Stimulated activated naive CD4-positive, alpha-beta T cell (primary cell): ENCODE results near the gene KCNIP1.

Experiments used
- DNase-seq, 6 experiments: peaks; one replicate each; lab custom pipeline; 2025; lab: John Stamatoyannopoulos, UW

KCNIP1 gene

DNA sequence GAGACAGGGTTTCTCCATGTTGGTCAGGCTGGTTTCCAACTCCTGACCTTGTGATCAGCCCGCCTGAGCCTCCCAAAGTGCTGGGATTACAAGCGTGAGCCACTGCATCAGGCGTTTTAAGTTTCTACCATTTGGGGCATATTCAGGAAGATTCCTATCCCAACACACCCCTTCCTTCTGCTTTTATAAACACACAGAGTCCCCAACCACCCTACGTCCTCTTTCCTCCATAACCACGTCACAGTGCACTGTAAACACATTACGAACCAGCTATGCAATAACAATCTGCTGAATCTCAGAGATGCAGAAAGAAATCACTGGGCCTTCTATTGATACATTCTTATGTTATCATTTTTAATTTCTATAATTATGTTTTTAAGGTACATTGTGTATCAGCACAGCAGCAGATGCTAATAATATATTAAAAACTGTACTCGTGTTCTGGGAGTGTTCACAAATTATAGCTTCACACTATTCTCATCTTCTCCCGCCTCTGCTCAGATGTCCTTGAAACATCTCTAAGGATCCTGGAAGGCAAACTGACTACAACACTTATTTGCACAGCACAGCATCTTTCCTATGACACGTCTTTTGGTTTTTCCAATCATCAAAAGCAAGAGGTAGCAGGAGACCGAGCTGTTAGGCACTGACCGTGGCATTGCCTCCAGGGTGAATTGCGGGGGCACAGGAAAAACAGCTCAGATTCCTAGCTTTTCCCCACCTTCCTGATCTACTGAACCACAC lies 60.2 kb downstream of the KCNIP1 start:
- DNase-seq: no peak

DNA sequence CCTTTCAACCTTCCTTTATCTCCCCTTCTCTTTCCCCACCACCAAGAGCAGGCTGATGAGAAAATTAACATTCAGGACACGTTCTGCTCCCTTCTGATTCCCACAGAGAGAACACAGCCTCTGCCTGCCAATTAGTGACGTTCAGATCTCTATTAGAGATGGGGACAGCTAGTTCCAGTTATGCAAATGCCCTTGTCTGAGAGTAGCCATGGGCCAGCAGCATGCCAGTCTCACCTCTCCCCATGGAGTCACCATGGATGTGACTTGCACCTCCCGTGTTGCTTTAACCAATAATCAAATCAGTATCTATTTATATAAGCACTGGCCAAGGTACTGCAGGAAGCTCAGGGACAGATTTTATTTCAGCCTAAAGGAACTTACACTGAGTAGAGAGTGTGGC lies 61.3 kb downstream of the KCNIP1 start:
- no peak for DNase-seq

DNA sequence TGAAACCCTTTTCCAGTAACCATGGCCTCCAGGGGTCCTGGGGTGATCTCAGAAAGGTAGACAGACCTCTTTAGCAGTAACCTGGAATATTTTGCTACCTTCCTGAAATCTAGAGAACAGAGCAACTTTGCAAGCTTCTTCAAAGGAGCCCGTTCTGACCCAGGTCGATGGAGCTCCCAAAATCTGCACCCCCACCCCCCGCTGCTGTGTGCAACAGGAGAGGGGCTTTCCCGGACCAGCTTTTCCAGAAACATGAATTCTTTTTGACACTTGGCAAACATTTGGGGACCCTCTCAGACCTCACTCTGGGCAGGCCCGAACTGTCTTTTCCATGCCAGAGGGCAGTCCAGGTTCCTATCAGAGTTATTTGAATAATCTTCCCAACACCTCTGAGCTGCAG lies 65.3 kb downstream of the KCNIP1 start:
- DNase-seq: no peak

- no peak for DNase-seq
Measured at GRCh38 chr5:170570476-170570875, 66.7 kb downstream of the KCNIP1 start.

GRCh38 chr5:170571281-170571731 lies 67.5 kb downstream of the KCNIP1 start:
- DNase-seq: no peak

- DNase-seq: no peak
Measured at GRCh38 chr5:170571875-170572852, 68.3 kb downstream of the KCNIP1 start.

GRCh38 chr5:170573114-170573513 lies 69.3 kb downstream of the KCNIP1 start:
- no peak for DNase-seq

- DNase-seq: no peak
Measured at GRCh38 chr5:170573660-170574059, 69.8 kb downstream of the KCNIP1 start.

GRCh38 chr5:170576602-170577535 lies 73.0 kb downstream of the KCNIP1 start:
- DNase-seq: no peak

- no peak for DNase-seq
Measured at GRCh38 chr5:170579601-170580000, 75.8 kb downstream of the KCNIP1 start.

DNA sequence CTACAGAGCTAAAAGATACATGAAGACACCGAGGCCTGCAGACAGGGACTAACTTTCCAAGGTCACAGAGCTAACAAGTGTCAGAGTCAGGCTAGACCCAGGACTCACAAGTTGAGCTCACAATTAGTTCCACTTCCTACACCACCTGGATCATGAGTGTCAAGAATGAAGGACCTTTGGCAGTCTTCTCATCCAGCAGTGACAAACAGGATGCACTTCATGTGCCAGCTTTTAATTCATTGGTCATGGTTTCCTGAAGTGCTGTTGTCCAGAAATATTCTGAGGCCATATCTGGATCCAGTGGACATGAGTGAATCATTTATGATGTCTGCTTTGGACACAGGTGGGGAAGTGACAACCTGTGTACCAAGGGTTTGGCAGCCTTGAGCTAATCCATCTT lies 77.4 kb downstream of the KCNIP1 start:
- no peak for DNase-seq

DNA sequence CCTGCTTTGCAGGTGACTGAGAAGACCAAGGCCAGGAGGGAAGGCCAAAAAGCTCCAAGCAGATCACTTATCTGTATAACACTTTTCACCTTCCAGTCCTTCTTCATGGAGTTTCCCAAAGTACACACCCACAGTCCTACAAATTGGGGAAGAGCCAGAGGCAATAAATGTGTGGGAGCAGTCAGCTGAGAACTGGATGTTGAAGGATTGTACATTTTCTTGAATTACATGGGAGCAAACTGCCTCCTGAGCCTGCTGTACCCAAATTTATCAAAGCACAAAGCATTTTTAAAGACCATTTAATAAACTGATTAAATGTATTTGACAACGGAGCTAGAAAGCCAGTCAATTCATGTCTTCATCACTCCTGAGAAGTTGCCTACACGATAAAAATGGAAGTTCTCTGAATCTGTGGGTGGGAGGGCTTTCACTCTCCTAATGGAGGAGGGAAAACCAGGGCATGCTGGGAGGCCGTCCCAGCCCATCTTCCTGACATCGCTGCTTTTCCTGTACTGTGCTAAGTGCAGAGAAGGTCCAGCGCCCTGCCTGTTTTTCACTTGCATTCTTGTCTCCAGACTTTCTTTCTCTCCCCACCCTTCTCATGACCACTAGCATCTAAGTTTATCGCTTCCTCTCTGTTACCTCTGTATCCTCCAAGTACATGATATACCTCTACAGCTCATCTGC lies 79.0 kb downstream of the KCNIP1 start:
- DNase-seq: no peak

- no peak for DNase-seq
Measured at GRCh38 chr5:170584003-170584402, 80.2 kb downstream of the KCNIP1 start.

DNA sequence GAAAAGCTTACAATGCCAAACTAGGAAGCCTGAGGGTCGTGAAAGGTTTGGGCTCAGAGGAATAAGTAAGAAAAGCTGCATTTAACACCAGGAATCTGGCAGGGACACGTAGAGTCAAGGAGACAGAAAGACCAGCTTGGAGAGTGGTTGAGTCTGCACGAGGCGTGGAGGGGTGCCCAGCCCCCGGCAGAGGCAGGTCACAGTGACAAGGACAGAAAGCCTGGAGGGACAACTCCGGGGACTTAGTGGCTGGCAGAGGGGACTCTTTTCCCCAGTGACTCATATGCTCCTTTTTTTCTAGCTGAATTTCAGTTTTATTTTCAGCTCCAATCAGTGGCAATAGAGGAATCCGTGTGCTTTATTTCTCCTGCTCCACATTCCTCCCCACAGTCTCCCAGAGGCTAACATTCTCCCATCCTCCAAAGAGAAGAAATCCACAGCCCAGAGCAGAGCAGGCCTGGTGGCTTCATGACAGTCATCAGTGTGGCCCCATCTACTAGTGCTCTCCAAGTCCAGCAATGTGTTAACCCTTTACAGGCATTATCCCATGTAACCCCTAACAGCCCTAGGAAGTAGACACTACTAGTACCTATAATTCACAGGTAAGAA lies 80.7 kb downstream of the KCNIP1 start:
- DNase-seq: no peak

DNA sequence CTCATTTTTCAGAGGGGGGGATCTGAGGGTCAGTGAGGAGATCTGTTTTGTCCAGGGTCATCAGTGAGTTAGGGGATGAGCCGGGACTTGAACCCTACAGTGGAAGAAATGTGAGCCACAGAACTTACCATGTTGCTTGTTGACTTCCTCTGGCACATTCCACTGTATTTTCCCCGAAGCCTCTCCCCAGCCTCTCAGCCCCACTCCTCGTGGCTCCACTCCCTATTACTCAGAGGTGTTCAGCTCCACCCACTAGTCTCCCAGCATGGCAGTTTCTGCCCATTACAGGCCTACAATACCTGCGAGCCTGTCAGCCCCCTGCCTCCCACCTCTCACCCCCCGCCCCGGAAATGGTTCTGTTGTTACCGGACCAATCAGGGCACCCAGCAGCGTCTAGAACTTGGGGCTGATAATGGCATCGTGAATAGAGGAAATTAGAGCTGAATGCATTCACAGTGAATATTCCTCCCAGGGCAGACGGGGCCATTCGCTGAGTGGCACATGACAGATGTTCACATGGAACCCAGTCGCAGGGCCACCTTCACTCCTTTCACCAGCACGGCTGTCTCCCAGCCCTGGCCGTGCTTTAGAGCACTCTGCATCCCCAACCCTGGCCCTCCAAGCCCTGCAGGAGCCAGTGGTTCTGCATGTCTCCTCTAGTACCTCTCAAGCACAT lies 81.6 kb downstream of the KCNIP1 start:
- no peak for DNase-seq

DNA sequence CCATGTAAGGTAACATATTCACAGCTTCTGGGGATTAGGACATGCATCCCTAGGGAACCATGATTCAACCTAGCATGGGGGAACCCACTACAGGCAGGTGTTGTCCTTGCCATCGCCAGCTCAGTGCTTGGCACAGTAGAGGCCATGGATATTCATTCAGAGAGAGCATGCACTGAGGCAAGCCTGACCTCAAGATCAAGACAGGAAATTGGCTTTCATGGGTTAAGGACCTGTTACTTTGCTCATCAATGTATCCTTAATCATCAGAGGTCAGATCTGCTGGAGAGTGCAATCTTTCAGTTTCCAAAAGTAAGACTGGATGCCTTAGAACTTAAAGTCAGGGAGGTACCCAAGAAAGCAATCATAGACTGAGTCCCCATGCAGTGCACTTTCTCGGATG lies 84.0 kb downstream of the KCNIP1 start:
- no peak for DNase-seq

DNA sequence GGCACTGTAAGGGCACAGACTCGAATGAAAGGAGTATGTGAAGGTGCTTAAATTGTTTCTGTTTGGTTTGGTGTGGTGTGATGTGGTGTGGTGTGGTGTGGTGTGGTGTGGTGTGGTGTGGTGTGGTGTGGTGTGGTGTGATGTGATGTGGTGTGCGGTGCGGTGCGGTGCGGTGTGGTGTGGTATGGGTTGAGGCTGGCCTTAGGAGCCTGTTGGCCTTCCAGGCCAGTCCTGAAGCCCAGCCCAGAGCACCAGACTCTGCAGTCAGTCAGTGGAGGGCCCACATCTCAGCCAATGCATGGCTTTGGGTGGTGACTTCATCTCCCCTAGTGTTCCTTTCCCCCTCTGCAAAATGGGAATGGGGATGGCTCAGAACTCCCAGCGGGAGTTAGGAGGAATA lies 85.8 kb downstream of the KCNIP1 start:
- no peak for DNase-seq

GRCh38 chr5:170590566-170590965 lies 86.7 kb downstream of the KCNIP1 start:
- DNase-seq: no peak

- no peak for DNase-seq
Measured at GRCh38 chr5:170591054-170591453, 87.2 kb downstream of the KCNIP1 start.

GRCh38 chr5:170596482-170597044 lies 92.7 kb downstream of the KCNIP1 start:
- DNase-seq: no peak
